Large intestine (tissue), 3 donors: ENCODE measurements around the gene FTO. TPM values are rescaled to one million over a fixed set of nuclear protein-coding genes. Genes with fewer than 3 reads are reported as not detected.

ENCODE experiments used
- DNase-seq, 2 donors: peaks; one replicate each; pipeline versions ENCODE4 v3.0.0 to v3.0.0-alpha.2; 2013
- H3K27ac ChIP-seq: one replicate; pipeline ENCODE4 v1.5.1; 2013; ENCODE audit warnings: low read length
- H3K27me3 ChIP-seq: 2 replicates; pipeline ENCODE4 v1.6.1; 2013; ENCODE audit warnings: low read length; ENCODE audit not compliant: control insufficient read depth, insufficient read depth
- H3K36me3 ChIP-seq: 2 replicates; pipeline ENCODE4 v1.6.1; 2013; ENCODE audit warnings: low read length; ENCODE audit not compliant: control insufficient read depth, insufficient read depth
- H3K4me1 ChIP-seq: one replicate; pipeline ENCODE4 v1.6.1; 2013; ENCODE audit warnings: low read length; ENCODE audit not compliant: control insufficient read depth, insufficient read depth
- H3K4me3 ChIP-seq: one replicate; pipeline ENCODE4 v1.5.1; 2013; ENCODE audit warnings: low read length
- H3K9me3 ChIP-seq: one replicate; pipeline ENCODE4 v1.6.1; 2013; ENCODE audit warnings: mild to moderate bottlenecking, low read depth, low read length, moderate library complexity; ENCODE audit not compliant: control insufficient read depth
- WGBS: methylation state at CpG from one replicate; pipeline ENCODE4 v1.1.5; 2013; ENCODE audit warnings: low lambda C conversion rate; ENCODE audit not compliant: insufficient coverage; 5-methylcytosine and 5-hydroxymethylcytosine counted together
- polyA plus RNA-seq: library from polyadenylated mRNA; unstranded; fragments of 120-200 nt; gene quantifications from one replicate; pipeline ENCODE4 v1.2.1, GENCODE V29; 2013

Gene FTO
- polyA plus RNA-seq, 1 donor: 43.1 TPM

GRCh38 chr16:53995378-53995777 is 291.4 kb downstream of the FTO start:
- no peaks in the 10 kb centered on the region for H3K27me3 ChIP-seq
- no peaks in the 10 kb centered on the region for H3K36me3 ChIP-seq
- DNase-seq: no peak
- no peaks in the 10 kb centered on the region for H3K9me3 ChIP-seq
- H3K27ac ChIP-seq: no peak overlapping the region
- no peak overlapping the region for H3K4me3 ChIP-seq
- WGBS: no CpG with 5 or more reads among the region's 6 CpGs
- H3K4me1 ChIP-seq: no peaks in the 10 kb centered on the region

- no peak for DNase-seq
- H3K36me3 ChIP-seq: no peaks in the 10 kb centered on the region
- H3K27me3 ChIP-seq: no peaks in the 10 kb centered on the region
- H3K9me3 ChIP-seq: no peaks in the 10 kb centered on the region
- H3K4me1 ChIP-seq: no peaks in the 10 kb centered on the region
- H3K4me3 ChIP-seq: no peak overlapping the region
- WGBS: 100% methylated on average over 3 of the region's 5 CpGs
- H3K27ac ChIP-seq: no peak overlapping the region
Observed at GRCh38 chr16:53996961-53997360, 293.0 kb downstream of the FTO start.

GRCh38 chr16:53998024-53998810 is 294.3 kb downstream of the FTO start:
- Histone ChIP-seq H3K4me1 (no peaks in the 10 kb centered on the region), H3K27me3 (no peaks in the 10 kb centered on the region), H3K4me3 (no peak overlapping the region), H3K27ac (no peak overlapping the region), H3K9me3 (no peaks in the 10 kb centered on the region), H3K36me3 (no peaks in the 10 kb centered on the region)
- 88% methylated on average over 1 of the region's 5 CpGs for WGBS
- no peak for DNase-seq

GRCh38 chr16:53998966-53999522 is 295.1 kb downstream of the FTO start:
- Histone ChIP-seq H3K27ac (no peak overlapping the region), H3K27me3 (no peaks in the 10 kb centered on the region), H3K36me3 (no peaks in the 10 kb centered on the region), H3K9me3 (no peaks in the 10 kb centered on the region), H3K4me3 (no peak overlapping the region), H3K4me1 (no peaks in the 10 kb centered on the region)
- no peak for DNase-seq
- no CpG with 5 or more reads among the region's 5 CpGs for WGBS

- Histone ChIP-seq H3K4me3 (no peak overlapping the region), H3K27me3 (no peaks in the 10 kb centered on the region), H3K27ac (no peak overlapping the region), H3K9me3 (no peaks in the 10 kb centered on the region), H3K4me1 (no peaks in the 10 kb centered on the region), H3K36me3 (no peaks in the 10 kb centered on the region)
- no CpG with 5 or more reads among the region's 4 CpGs for WGBS
- no peak for DNase-seq
Observed at GRCh38 chr16:53999841-54000240, 295.9 kb downstream of the FTO start.

- H3K4me1 ChIP-seq: no peaks in the 10 kb centered on the region
- no peaks in the 10 kb centered on the region for H3K9me3 ChIP-seq
- H3K4me3 ChIP-seq: no peak overlapping the region
- no peaks in the 10 kb centered on the region for H3K27me3 ChIP-seq
- H3K36me3 ChIP-seq: no peaks in the 10 kb centered on the region
- WGBS: 94% methylated on average over 3 of the region's 5 CpGs
- no peak overlapping the region for H3K27ac ChIP-seq
- no peak for DNase-seq
Observed at GRCh38 chr16:54000361-54000760, 296.4 kb downstream of the FTO start.

- H3K4me1 ChIP-seq: no peaks in the 10 kb centered on the region
- H3K27ac ChIP-seq: no peak overlapping the region
- no CpG with 5 or more reads among the region's 4 CpGs for WGBS
- H3K27me3 ChIP-seq: no peaks in the 10 kb centered on the region
- H3K36me3 ChIP-seq: no peaks in the 10 kb centered on the region
- H3K9me3 ChIP-seq: no peaks in the 10 kb centered on the region
- H3K4me3 ChIP-seq: no peak overlapping the region
- DNase-seq: no peak
Observed at GRCh38 chr16:54006693-54007092, 302.7 kb downstream of the FTO start.

GRCh38 chr16:54007504-54007903 is 303.5 kb downstream of the FTO start:
- H3K4me1 ChIP-seq: no peaks in the 10 kb centered on the region
- no CpG with 5 or more reads among the region's 2 CpGs for WGBS
- no peaks in the 10 kb centered on the region for H3K9me3 ChIP-seq

GRCh38 chr16:54009464-54010176 is 305.7 kb downstream of the FTO start:
- 100% methylated on average over 1 of the region's 9 CpGs for WGBS
- Histone ChIP-seq H3K27me3 (no peaks in the 10 kb centered on the region), H3K36me3 (no peaks in the 10 kb centered on the region), H3K9me3 (no peaks in the 10 kb centered on the region), H3K4me3 (no peak overlapping the region), H3K4me1 (no peaks in the 10 kb centered on the region), H3K27ac (no peak overlapping the region)
- no peak for DNase-seq

More at GRCh38 chr16:54007504-54007903, 303.5 kb downstream of the FTO start:
- Histone ChIP-seq H3K36me3 (no peaks in the 10 kb centered on the region), H3K27me3 (no peaks in the 10 kb centered on the region), H3K4me3 (no peak overlapping the region), H3K27ac (no peak overlapping the region)
- DNase-seq: no peak

GRCh38 chr16:54015147-54015546 is 311.2 kb downstream of the FTO start:
- Histone ChIP-seq H3K27me3 (no peaks in the 10 kb centered on the region), H3K4me1 (no peaks in the 10 kb centered on the region), H3K27ac (no peak overlapping the region), H3K4me3 (no peak overlapping the region), H3K36me3 (no peaks in the 10 kb centered on the region), H3K9me3 (no peaks in the 10 kb centered on the region)
- no peak for DNase-seq
- WGBS: no CpG with 5 or more reads among the region's 2 CpGs
